Cardiac fibroblast (primary cell): ENCODE results near the gene NNT.
"Not testable (repeated sequence)": the region's sequence is repeated elsewhere in the genome, so short reads cannot be mapped to it uniquely, and the experiment has no call there.

ENCODE experiments used
- DNase-seq, 2 donors: peaks; one replicate each; pipeline versions ENCODE4 v3.0.0 to v3.0.0-alpha.2; 2010; ENCODE audit warnings: low read depth in 2 of 2
- H3K4me3 ChIP-seq, 2 donors: replicated peaks in 1 of 2; 1 replicate in 1 of 2; 2 replicates in 1 of 2; pipeline ENCODE4 v1.5.1; 2011; ENCODE audit warnings: low read depth in 2 of 2, low read length in 2 of 2, mild to moderate bottlenecking in 2 of 2, moderate library complexity in 1 of 2
- CTCF ChIP-seq: IDR thresholded peaks from one replicate; pipeline ENCODE4 v1.5.1; 2011; ENCODE audit warnings: low read depth, mild to moderate bottlenecking, low read length, inconsistent platforms

Gene NNT

GRCh38 chr5:43685252-43685950 is 82.4 kb downstream of the NNT start:
- no peak for TF ChIP-seq CTCF
- H3K4me3 ChIP-seq = no peak overlapping the region
- DNase-seq = no peak

GRCh38 chr5:43687275-43687674 is 84.3 kb downstream of the NNT start:
- DNase-seq = no peak
- no peak overlapping the region for H3K4me3 ChIP-seq
- no peak for TF ChIP-seq CTCF

GRCh38 chr5:43691275-43691674 is 88.3 kb downstream of the NNT start:
- H3K4me3 ChIP-seq = no peak overlapping the region
- DNase-seq = no peak
- TF ChIP-seq CTCF = no peak

GRCh38 chr5:43691893-43692292 is 88.9 kb downstream of the NNT start:
- TF ChIP-seq CTCF = no peak
- no peak for DNase-seq
- H3K4me3 ChIP-seq = no peak overlapping the region

- DNase-seq = no peak
- TF ChIP-seq CTCF = no peak
- H3K4me3 ChIP-seq = no peak overlapping the region
Measured at GRCh38 chr5:43693411-43693810, 90.4 kb downstream of the NNT start.

GRCh38 chr5:43694027-43694426 is 91.0 kb downstream of the NNT start:
- no peak for DNase-seq
- no peak overlapping the region for H3K4me3 ChIP-seq
- no peak for TF ChIP-seq CTCF

- not testable (repeated sequence) for H3K4me3 ChIP-seq, DNase-seq
Measured at GRCh38 chr5:43696444-43696843, 93.5 kb downstream of the NNT start.
